ENCODE data around the gene FBXL7.

DNA sequence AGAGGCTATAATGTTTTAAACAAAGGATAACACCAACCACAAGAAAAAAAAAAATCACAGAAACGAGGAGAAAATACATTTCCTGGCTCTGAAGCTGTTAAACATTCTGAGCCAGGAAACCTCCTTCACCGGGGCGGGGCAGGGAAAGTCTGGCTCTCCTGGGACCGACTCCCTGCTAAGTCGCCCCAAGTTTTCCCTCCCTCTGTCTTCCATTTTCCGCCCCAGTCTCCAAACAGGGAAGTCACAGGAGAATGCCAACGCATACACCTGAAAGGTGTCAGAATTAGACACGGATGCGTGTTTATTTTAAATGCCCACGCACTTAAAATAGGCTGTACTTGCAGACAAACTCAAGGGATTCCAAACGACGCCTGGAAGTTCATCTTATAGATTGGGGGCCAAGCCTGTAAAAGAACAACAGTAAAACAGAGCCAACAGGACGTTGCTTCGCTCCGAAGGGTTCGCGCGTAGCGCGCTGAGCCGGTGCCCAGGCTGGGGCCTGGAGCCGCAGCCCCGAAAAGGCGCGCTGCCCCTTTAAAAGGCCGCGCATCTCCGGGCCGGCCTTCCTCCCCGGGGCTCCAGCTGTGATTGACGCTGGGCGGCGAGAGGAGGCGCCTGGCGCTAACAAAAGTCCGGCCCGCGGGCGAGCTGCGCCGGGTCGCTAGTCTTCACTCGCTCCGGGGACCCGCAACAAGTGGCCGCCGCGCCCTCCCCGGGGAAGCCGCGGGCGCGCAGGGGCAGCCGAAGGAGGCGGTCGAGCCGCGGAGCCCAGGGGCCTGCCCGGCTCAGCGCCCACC, at the start of gene FBXL7:
- TF ChIP-seq, protein P1, sequence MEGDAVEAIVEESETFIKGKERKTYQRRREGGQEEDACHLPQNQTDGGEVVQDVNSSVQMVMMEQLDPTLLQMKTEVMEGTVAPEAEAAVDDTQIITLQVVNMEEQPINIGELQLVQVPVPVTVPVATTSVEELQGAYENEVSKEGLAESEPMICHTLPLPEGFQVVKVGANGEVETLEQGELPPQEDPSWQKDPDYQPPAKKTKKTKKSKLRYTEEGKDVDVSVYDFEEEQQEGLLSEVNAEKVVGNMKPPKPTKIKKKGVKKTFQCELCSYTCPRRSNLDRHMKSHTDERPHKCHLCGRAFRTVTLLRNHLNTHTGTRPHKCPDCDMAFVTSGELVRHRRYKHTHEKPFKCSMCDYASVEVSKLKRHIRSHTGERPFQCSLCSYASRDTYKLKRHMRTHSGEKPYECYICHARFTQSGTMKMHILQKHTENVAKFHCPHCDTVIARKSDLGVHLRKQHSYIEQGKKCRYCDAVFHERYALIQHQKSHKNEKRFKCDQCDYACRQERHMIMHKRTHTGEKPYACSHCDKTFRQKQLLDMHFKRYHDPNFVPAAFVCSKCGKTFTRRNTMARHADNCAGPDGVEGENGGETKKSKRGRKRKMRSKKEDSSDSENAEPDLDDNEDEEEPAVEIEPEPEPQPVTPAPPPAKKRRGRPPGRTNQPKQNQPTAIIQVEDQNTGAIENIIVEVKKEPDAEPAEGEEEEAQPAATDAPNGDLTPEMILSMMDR (IDR thresholded peaks at IDR 0.05; ENCODE audit: low read depth, low read length) = no peak
- no peak for TF ChIP-seq EZH2phosphoT487 (IDR thresholded peaks at IDR 0.05; ENCODE audit: low read depth)

Data from OCI-LY3 (cell line).